Suprapubic skin (tissue), 4 donors: ENCODE data around the gene BLNK.

Source experiments
- EP300 ChIP-seq: sonication (generic); formaldehyde crosslinking; IDR thresholded peaks from one replicate; pipeline ENCODE4 v1.6.1; 2017; ENCODE audit warnings: antibody characterized with exemption
- POLR2A ChIP-seq, 2 donors: fragments of 450-650 bp; IDR thresholded peaks; one replicate each; pipeline ENCODE4 v1.6.1; 2017; ENCODE audit warnings: antibody characterized with exemption in 2 of 2, mild to moderate bottlenecking in 2 of 2, moderate library complexity in 2 of 2
- POLR2AphosphoS5 ChIP-seq, 3 donors: sonication (generic); formaldehyde crosslinking; IDR thresholded peaks; one replicate each; pipeline ENCODE4 v1.6.1; 2017; ENCODE audit warnings: antibody characterized with exemption in 3 of 3
- TF ChIP-seq, protein P1 (sequence below), 2 donors: fragments of 200-600 bp in 1 of 2; fragments of 450-650 bp in 1 of 2; sonication (generic) in 1 of 2; IDR thresholded peaks; one replicate each; pipeline ENCODE4 v1.5.1; 2016 to 2019; ENCODE audit warnings: antibody characterized with exemption in 2 of 2, mild to moderate bottlenecking in 1 of 2, moderate library complexity in 1 of 2

- TF ChIP-seq POLR2AphosphoS5 (IDR thresholded peaks at IDR 0.05) = no peak
- TF ChIP-seq, protein P1, sequence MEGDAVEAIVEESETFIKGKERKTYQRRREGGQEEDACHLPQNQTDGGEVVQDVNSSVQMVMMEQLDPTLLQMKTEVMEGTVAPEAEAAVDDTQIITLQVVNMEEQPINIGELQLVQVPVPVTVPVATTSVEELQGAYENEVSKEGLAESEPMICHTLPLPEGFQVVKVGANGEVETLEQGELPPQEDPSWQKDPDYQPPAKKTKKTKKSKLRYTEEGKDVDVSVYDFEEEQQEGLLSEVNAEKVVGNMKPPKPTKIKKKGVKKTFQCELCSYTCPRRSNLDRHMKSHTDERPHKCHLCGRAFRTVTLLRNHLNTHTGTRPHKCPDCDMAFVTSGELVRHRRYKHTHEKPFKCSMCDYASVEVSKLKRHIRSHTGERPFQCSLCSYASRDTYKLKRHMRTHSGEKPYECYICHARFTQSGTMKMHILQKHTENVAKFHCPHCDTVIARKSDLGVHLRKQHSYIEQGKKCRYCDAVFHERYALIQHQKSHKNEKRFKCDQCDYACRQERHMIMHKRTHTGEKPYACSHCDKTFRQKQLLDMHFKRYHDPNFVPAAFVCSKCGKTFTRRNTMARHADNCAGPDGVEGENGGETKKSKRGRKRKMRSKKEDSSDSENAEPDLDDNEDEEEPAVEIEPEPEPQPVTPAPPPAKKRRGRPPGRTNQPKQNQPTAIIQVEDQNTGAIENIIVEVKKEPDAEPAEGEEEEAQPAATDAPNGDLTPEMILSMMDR (IDR thresholded peaks at IDR 0.05) = no peak
- TF ChIP-seq POLR2A (IDR thresholded peaks at IDR 0.05) = no peak
- TF ChIP-seq EP300 = no peak
Observed at GRCh38 chr10:96236876-96237275, 34.5 kb downstream of the BLNK start.
